Vagina (tissue), 2 donors: ENCODE results near the gene PRKAR1B. TPM values are rescaled to one million over a fixed set of nuclear protein-coding genes. Genes with fewer than 3 reads are reported as not detected.
"Not testable (repeated sequence)": the region's sequence is repeated elsewhere in the genome, so short reads cannot be mapped to it uniquely, and the experiment has no call there.

ENCODE experiments used
- DNase-seq, 2 donors: peaks; one replicate each; pipeline ENCODE4 v3.0.0-alpha.2; 2017; ENCODE audit errors: extremely low spot score in 2 of 2
- H3K27ac ChIP-seq: fragments of 200-600 bp; sonication (generic); one replicate; pipeline ENCODE4 v1.5.1; 2019
- H3K27me3 ChIP-seq: fragments of 200-600 bp; sonication (generic); one replicate; pipeline ENCODE4 v1.5.1; 2019
- H3K36me3 ChIP-seq, 2 donors: fragments of 200-600 bp; sonication (generic); one replicate each; pipeline ENCODE4 v1.5.1; 2017 to 2019
- H3K4me1 ChIP-seq: fragments of 200-600 bp; sonication (generic); one replicate; pipeline ENCODE4 v1.5.1; 2019
- H3K4me3 ChIP-seq, 2 donors: fragments of 200-600 bp; sonication (generic); 1 replicate in 1 of 2; 2 replicates in 1 of 2; pipeline ENCODE4 v1.5.1; 2016 to 2019
- H3K9me3 ChIP-seq: fragments of 200-600 bp; sonication (generic); one replicate; pipeline ENCODE4 v1.5.1; 2019
- CTCF ChIP-seq, 3 experiments: fragments of 450-650 bp in 2 of 3; fragments of 200-600 bp in 1 of 3; sonication (generic) in 1 of 3; IDR thresholded peaks; one replicate each; pipeline ENCODE4 v1.5.1; 2017 to 2019; ENCODE audit warnings: antibody characterized with exemption in 3 of 3, mild to moderate bottlenecking in 2 of 3, moderate library complexity in 2 of 3
- POLR2A ChIP-seq, 2 donors: fragments of 450-650 bp; IDR thresholded peaks; one replicate each; pipeline ENCODE4 v1.6.1; 2017; ENCODE audit warnings: antibody characterized with exemption in 2 of 2, mild to moderate bottlenecking in 2 of 2, moderate library complexity in 2 of 2
- POLR2AphosphoS5 ChIP-seq, 2 donors: sonication (generic); formaldehyde crosslinking; IDR thresholded peaks; one replicate each; pipeline ENCODE4 v1.9.0; 2017; ENCODE audit warnings: antibody characterized with exemption in 2 of 2, mild to moderate bottlenecking in 2 of 2, low read depth in 1 of 2; ENCODE audit not compliant: insufficient read depth in 1 of 2
- intact Hi-C: fragments of 100-400 bp; cut with DNase I; formaldehyde crosslinking; loops from one replicate; pipeline ENCODE4 v1.15.1; 2023
- total RNA-seq: library from RNA; depleted of rRNA; stranded (reverse); fragments of >200 nt; gene quantifications from one replicate; pipeline ENCODE4 v1.2.3, GENCODE V29; 2016

PRKAR1B gene
- total RNA-seq, 1 donor from 2014 or later = 31.4 TPM

DNA sequence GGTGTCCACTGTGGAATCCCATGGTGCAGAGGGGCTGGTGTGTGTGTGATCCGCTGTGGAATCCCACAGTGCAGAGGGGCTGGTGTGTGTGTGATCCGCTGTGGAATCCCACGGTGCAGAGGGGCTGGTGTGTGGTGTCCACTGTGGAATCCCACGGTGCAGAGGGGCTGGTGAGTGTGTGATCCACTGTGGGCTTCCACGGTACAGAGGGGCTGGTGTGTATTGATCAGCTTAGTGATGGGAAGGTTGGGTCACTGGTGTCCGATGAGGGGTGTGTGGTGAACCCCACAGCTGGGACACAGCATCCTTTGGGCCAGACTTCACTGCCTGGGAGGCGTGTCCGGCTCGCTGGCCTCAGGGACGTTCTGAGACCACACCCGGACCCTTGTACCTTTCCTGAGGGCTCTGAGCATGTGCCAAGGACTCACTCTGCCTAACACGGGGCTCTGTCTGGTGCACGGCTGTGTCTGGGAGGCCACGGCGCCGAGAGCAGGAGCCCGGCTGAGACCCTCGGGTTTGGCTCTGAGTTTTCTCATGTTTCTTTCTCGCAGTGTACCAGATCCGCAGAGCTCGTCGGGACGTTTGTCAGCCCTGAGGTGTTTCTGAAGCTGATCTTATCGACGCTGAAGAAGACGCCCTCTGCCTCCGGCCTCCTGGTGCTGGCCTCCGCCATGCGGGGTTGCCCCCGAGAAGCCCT, 29.3 kb upstream of the PRKAR1B start:
- Histone ChIP-seq H3K36me3 (peaks cover 0 to 27% of the 10 kb centered on the region in 2 donors), H3K27ac (no peak overlapping the region), H3K9me3 (no peaks in the 10 kb centered on the region), H3K4me1 (no peaks in the 10 kb centered on the region), H3K27me3 (no peaks in the 10 kb centered on the region), H3K4me3 (no peak overlapping the region)
- TF ChIP-seq POLR2A (IDR thresholded peaks at IDR 0.05) = no peak
- TF ChIP-seq CTCF (IDR thresholded peaks at IDR 0.05) = no peak
- no peak for TF ChIP-seq POLR2AphosphoS5 (IDR thresholded peaks at IDR 0.05; ENCODE audit: insufficient read depth in 1 of 2, low read depth in 1 of 2)
- intact Hi-C loops = no loop called here
- no peak for DNase-seq

DNA sequence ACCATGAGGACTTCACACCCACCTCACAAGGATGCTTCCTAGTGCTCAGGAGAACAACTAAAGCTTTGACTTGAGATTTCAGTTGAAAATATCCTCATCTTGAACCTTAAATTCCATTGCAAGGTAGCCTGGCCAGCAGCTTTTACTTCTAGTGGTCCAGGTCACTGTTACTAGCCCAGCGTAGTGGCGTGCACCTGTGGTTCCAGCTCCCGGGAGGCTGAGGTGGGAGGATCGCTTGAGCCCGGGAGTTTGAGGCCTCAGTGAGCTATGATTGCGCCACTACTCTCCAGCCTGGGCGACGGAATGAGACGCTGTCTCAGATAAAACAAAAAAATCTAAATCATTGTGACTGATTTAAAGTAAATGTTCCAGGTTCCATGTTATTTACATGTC, 28.3 kb upstream of the PRKAR1B start:
- no peaks in the 10 kb centered on the region for H3K9me3 ChIP-seq
- TF ChIP-seq POLR2AphosphoS5 (IDR thresholded peaks at IDR 0.05; ENCODE audit: insufficient read depth in 1 of 2, low read depth in 1 of 2) (no peak), POLR2A (IDR thresholded peaks at IDR 0.05) (no peak)

DNA sequence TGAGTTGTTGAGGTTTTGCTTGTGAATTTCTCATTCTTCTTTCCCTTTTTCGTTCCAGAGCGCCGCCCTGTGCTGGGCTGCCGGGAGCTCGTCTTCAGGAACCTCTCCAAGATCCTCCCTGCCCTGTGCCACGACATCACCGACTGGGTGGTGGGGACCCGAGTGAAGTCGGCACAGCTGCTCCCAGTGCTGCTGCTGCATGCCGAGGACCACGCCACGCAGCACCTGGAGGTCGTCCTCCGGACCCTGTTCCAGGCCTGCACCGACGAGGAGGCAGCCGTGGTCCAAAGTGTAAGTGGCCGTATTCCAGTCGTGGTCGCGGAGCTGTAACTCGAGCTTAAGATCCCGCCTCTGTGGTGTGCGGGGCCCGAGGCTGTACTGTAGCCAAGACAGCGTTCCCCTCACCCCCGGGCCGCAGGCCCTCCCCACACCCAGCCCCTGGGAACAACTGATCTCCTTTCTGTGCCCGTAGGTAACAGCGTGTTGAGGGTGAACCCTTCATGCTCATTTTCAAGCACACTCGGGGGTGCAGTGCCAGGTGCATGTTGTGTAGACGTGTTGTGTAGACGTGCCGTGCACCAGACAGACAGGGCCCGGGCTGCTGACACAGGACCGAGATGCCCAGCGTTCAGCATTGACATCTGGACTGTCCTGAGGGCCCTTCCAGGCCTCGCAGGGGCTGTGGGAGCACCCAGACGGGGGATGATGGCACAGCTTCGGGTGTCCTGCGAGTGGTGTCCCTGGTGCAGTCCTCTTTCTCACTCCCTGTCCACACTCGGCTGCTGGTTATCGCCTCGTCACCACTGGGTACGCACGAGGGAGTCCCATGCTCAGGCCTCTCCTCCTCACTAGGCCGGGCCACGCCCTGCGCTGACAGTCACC, 27.7 kb upstream of the PRKAR1B start:
- H3K36me3 ChIP-seq = peaks cover 0 to 27% of the 10 kb centered on the region in 2 donors
- H3K9me3 ChIP-seq = no peaks in the 10 kb centered on the region
- TF ChIP-seq CTCF (IDR thresholded peaks at IDR 0.05) (no peak), POLR2AphosphoS5 (IDR thresholded peaks at IDR 0.05; ENCODE audit: insufficient read depth in 1 of 2, low read depth in 1 of 2) (no peak), POLR2A (IDR thresholded peaks at IDR 0.05) (no peak)
- H3K27me3 ChIP-seq = no peaks in the 10 kb centered on the region
- no peak for DNase-seq
- intact Hi-C loops = no loop called here
- no peak overlapping the region for H3K27ac ChIP-seq
- no peaks in the 10 kb centered on the region for H3K4me1 ChIP-seq
- no peak overlapping the region for H3K4me3 ChIP-seq

More for the DNA sequence above, 28.3 kb upstream of the PRKAR1B start:
- peaks cover 0 to 27% of the 10 kb centered on the region in 2 donors for H3K36me3 ChIP-seq
- intact Hi-C loops = no loop called here
- H3K27me3 ChIP-seq = no peaks in the 10 kb centered on the region
- no peak overlapping the region for H3K27ac ChIP-seq
- DNase-seq = no peak
- H3K4me3 ChIP-seq = no peak overlapping the region
- no peaks in the 10 kb centered on the region for H3K4me1 ChIP-seq

- DNase-seq = no peak
- no peak overlapping the region for H3K27ac ChIP-seq
- H3K4me3 ChIP-seq = no peak overlapping the region
- H3K9me3 ChIP-seq = no peaks in the 10 kb centered on the region
- H3K4me1 ChIP-seq = no peaks in the 10 kb centered on the region
- TF ChIP-seq POLR2A (IDR thresholded peaks at IDR 0.05) (no peak), POLR2AphosphoS5 (IDR thresholded peaks at IDR 0.05; ENCODE audit: insufficient read depth in 1 of 2, low read depth in 1 of 2) (no peak), CTCF (IDR thresholded peaks at IDR 0.05) (no peak)
- H3K36me3 ChIP-seq = peaks cover 0 to 26% of the 10 kb centered on the region in 2 donors
- no peaks in the 10 kb centered on the region for H3K27me3 ChIP-seq
- intact Hi-C loops = no loop called here
Measured at GRCh38 chr7:753190-753589, 26.1 kb upstream of the PRKAR1B start.

GRCh38 chr7:752256-752655, 25.2 kb upstream of the PRKAR1B start:
- peaks cover 0 to 18% of the 10 kb centered on the region in 2 donors for H3K36me3 ChIP-seq
- H3K9me3 ChIP-seq, intact Hi-C loops, H3K27ac ChIP-seq, H3K27me3 ChIP-seq, H3K4me1 ChIP-seq, DNase-seq, H3K4me3 ChIP-seq: not testable (repeated sequence)

- Histone ChIP-seq H3K4me3 (no peak overlapping the region), H3K27ac (no peak overlapping the region), H3K4me1 (no peaks in the 10 kb centered on the region), H3K36me3 (peaks cover 0 to 14% of the 10 kb centered on the region in 2 donors), H3K27me3 (no peaks in the 10 kb centered on the region), H3K9me3 (no peaks in the 10 kb centered on the region)
- no peak for TF ChIP-seq CTCF (IDR thresholded peaks at IDR 0.05)
- TF ChIP-seq POLR2AphosphoS5 (IDR thresholded peaks at IDR 0.05; ENCODE audit: insufficient read depth in 1 of 2, low read depth in 1 of 2) = no peak
- TF ChIP-seq POLR2A (IDR thresholded peaks at IDR 0.05) = no peak
- intact Hi-C loops = no loop called here
- DNase-seq = no peak
Measured at GRCh38 chr7:751826-752225, 24.7 kb upstream of the PRKAR1B start.
